ENCODE measurements around the gene PDE1C.

- no peak for TF ChIP-seq CTCF (IDR thresholded peaks at IDR 0.05; ENCODE audit: low read depth, low read length)
- no peak for TF ChIP-seq POLR2A (IDR thresholded peaks at IDR 0.05; ENCODE audit: extremely low read depth, insufficient read length)
- no peak for TF ChIP-seq MYC (IDR thresholded peaks at IDR 0.05; ENCODE audit: low read depth, low read length)
- TF ChIP-seq MAX (IDR thresholded peaks at IDR 0.05; ENCODE audit: low read depth, low read length), result no peak
These were observed 88.3 kb downstream of the PDE1C start for GRCh38 chr7:31981874-31982390.

Data from NB4 (cell line).